Body of pancreas (tissue), 4 donors: ENCODE data around the gene CADM1.

Experiments
- CTCF ChIP-seq, 7 experiments: fragments of 450-650 bp in 4 of 7; fragments of 200-600 bp in 3 of 7; sonication (generic) in 3 of 7; IDR thresholded peaks; one replicate each; pipeline ENCODE4 v1.5.1; 2016 to 2019; ENCODE audit warnings: antibody characterized with exemption in 7 of 7
- POLR2A ChIP-seq, 3 donors: fragments of 450-650 bp; IDR thresholded peaks; one replicate each; pipeline ENCODE4 v1.6.1; 2016; ENCODE audit warnings: antibody characterized with exemption in 3 of 3, mild to moderate bottlenecking in 2 of 3

DNA sequence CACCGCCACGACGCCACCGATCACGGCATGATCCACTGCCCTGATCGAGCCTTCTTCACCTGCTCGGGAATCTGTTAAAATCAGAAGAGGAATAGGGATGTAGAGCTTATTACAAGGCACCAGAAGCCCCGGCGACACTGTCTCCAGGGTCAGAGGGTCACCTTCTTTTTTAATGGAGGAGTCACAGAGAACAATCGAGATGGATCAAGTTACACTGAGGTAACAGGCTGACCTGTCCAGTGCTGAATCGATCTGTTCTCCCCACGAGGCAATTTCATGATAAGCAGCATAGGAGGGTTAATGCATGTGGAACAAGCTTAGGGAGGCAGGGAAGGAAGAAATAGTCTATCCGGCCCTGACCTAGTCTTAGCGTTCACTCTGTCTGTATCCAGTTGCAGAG is 325.5 kb downstream of the CADM1 start:
- TF ChIP-seq CTCF (IDR thresholded peaks at IDR 0.05) (no peak), POLR2A (IDR thresholded peaks at IDR 0.05) (no peak)
